Activated effector memory CD4-positive, alpha-beta T cell treated with Interleukin-2 at 50 U/mL for 16 hours (primary cell): ENCODE data around the gene GJD3.
A peak's percentile ranks its signal among the peaks of the same experiment; 100 is the strongest.

Source experiments
- DNase-seq: peaks from one replicate; pipeline ENCODE4 v3.0.0-alpha.2; 2020

GJD3 gene

DNA sequence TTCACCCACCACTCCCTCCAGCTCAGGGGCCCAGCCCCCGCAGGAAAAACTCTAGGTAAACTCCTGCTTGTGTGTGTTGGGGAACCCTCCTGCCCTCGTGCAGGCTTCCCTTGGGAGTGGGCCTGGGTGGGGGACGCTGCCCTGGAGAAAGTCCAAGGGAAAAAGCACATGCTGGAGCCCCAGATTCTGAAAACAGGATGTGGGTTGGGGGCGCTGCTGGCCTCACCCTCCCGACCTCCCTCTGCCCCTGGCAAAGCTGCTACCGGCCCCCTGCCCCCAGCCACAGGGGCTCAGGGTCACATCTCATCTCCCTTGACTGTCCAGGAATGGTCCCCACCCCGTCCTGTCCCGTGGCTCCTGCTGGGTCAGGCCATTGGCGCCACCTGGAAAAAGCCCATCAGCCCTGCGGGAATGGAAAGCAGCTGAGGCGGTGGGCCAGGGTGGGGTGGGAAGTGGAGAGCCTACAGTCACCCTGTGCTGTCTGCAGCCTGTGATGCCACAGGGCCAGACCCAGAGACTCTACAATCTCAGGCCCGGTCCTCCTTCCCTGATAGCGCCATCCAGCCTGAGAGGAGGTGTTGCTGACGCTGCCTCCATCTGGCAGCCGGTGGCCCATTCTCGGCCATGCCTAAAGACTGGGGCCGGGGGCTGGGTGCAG, 2.5 kb upstream of the GJD3 start:
- DNase-seq = no peak

DNA sequence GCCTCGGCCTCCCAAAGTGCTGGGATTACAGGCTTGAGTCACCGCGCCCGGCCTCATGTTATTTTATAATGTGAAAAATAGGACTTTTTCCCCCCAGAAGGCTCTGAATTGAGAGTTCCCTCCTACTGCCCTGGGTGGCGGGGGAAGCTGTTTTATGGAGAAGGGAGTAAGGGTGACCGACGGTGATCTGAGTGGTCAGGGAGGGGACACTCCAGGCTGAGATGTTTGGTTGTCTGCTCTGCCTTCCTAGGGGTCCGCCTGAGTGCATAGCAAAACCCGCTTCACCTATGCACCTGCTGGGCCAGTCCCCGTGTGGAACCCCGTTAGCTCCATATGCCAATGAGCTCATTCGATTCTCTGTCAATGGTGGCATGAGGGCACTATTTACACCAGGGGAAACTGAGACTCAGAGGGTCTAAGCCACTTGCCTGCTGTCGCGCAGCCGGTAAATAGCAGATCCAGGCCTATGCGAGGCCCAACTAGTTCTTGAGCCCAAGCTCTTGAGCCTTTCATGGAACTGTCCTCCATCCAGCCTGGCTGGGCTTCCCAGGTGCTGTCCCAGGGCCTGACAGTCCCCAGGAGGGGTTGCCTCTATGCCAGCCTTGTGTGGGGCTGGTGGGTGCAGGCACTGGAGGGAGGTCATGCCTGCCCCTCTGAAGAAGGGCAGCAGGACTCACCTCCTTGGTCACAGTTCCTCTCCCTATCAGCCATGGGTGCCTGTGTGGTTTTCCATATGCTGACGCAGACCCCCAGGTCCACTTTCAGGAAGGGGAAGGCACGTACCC, 1.7 kb upstream of the GJD3 start:
- DNase-seq = no peak

DNA sequence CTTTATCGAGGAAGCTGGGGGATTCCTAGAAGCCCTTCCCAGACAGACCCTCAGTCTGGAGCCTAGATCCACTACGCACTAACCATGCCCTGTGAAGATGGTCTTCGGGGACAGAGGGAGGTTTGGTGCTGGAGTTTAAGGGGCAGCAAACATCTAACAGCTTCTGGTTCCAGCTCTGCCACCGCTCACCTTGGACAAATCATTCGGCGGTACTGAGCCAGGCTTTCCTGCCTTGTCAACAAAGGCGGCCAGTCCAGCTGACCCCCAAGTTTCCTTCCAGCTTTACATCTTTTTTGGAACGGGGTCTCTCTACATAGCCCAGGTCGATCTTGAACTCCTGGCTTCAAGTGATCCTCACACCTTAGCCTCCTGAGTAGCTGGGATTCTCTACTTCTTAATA, 369 bp upstream of the GJD3 start:
- no peak for DNase-seq

DNA sequence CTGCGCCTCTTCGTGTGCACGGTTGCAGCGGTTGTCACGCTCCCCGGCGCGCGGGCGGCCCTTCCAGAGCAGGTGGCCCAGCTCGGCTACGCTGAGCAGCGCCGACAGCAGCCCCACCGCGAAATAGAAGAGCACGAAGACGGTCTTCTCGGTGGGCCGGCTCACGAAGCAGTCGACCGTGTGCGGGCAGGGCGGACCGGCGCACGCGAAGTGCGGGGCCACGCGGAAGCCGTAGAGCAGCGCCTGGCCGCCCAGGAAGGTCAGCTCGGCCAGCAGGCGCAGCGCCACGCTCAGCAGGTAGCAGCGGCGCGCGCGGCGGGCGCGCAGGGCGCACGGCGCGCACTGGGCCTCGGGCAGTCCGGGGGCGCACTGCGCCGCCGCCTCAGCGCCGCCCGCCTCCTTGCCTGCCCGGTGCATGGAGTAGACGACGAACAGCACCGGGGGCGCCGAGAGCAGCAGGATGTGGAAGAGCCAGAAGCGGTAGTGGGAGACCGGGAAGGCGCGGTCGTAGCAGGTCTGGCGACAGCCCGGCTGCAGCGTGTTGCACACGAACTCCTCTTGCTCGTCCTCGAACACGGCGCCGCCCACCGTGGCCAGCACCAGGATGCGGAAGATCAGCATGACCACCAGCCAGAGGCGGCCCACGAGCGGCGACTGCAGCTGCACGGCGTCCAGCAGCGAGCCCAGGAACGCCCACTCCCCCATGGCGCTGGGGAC, 1.3 kb downstream of the GJD3 start:
- DNase-seq = no peak

DNA sequence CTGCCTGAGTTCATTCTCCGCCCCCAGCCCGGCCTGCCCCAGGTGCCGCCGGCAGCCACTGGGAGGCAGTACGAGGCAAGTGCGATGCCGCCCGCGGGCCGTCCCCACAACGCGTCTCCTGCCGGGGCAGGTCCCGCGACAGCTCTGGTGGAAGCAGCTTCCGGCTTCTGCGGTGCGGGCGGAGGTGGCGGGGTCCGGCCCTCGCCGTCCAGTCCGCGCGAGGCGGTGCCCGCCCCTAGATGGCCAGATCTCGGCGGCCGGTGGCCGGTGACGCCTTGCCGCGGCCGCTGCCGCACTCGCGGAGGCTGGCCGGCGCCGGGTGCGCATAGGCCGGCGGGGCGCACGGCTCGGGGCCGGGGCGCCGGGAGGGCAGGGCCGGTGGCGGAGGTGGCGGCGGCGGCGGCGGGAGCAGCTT, 1.8 kb downstream of the GJD3 start:
- DNase-seq = peak; percentile 70

DNA sequence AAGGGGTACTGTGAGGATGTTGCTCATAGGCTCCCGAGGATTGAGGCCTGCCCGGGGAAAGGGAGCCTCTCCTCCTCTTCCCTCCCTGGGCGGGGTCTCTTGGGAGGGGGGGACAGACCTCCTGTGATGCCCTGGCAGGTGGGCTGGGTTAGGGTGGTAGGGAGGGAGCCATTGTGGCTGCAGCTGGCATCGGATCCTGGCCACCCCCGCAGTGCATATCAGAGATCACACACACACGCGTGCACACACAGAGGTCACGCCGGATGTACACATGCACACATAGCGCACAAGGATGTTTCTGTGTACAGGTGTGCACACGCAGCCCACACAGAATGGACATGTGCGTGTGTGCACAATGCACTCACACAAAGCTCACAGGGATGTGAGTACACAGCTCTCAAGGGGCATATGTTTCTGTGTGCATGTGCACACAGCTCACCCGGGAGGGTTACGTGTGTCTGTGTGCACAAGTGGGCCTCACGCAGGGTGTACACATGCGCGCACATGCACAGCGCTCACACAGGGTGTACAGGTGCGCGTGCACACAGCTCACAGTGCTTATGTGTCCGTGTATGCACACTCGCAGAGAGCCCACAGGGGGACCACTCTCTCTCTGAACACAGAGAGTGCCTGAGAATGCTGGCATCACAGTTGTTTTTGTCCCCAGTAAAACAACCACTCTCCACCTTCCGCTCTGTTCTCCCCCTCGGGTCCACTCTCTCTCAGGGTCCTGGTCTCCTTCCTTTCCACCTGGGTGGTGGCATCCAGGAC, 2.4 kb downstream of the GJD3 start:
- DNase-seq = no peak

DNA sequence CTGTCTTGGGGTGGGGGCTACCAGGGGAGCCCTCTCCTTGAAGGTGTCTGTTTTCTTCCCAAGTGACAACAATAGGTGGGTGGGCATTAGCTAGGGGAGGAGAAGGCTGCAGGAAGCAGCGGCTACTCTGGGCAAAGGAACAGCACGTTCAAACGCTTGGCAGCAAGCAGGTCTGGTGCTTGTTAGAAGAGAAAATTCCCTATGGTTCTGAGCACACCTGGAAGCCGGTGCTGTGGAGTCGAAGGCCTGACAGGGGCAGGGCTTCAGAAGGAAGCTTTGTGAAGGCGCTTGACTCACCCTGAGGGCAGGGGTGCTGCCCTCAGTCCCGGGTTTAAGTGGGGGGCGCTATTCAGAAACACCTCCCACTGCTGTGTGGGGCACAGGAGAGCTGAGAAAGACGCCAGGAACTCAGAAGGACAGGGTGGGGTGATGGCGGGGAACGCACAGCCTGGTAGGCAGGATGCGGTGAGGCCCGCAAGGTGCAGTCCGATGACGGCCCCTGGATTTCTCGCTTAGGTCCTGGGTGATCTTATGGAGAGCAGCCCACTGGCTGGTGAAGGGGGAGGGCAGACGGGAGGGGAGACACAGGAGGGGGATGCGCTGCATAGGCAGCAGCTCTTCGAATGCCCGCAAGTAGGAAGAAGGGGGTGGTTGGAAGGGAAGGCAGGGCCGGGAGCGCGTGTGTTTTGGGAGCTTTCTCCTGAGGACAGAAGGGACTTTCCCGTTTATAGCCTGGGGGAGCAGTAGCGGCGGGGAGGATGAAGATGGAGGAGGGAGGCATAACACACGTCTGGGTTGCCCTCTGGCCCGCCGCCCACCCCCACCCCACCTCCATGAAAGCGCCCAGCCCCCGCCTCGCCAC, 3.2 kb downstream of the GJD3 start:
- DNase-seq = no peak

DNA sequence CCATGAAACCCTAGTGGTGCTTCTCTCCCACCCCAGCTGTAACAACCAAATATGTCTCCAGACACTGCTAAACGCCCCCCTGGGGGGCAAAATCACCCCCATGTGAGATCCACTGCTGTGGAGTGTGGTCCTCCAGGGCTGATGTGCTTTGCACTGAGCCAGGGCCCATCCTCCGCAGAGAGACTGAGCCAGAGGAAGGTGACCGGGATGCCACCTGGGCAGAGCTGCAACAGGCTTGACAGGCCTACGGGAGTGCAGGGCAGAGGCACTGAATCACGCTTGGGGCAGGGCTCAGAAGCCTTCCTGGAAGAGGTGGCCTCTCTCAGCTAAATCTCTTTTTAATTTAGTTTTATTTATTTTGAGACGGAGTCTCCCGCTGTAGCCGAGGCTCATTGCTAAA, 4.4 kb downstream of the GJD3 start:
- DNase-seq = no peak

DNA sequence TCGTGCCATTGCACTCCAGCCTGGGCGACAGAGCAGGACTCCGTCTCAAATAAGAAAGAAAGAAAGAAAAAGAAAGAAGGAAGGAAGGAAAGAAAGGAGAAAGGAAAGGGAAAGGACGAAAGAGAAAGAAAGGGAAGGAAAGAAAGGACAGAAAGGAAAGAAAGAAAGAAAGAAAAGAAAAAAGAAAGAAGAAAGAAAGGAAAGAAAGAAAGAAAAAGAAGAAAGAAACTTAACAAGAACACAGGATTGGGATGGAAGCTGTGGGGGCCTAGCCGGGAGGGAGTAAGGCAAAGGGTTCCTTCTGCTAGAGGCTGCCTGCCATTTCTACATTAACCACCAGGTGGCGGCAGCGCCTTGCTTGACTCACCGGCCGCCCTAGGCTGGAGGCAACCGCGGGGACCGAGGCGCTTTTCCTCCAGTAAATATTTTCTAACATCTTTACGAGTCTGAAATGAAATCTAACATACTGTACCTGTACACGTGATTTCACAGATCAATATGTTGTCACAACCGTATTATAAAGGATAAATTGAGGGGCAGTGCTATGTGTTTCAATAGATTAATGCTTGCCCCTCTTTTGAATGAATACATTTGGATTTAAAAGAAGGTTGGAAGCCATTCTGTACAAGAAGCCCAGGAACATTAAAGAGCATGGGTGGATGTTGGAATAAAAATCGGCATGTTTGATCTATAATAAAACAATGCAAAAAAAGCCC, 6.1 kb downstream of the GJD3 start:
- peak; percentile 80 for DNase-seq

DNA sequence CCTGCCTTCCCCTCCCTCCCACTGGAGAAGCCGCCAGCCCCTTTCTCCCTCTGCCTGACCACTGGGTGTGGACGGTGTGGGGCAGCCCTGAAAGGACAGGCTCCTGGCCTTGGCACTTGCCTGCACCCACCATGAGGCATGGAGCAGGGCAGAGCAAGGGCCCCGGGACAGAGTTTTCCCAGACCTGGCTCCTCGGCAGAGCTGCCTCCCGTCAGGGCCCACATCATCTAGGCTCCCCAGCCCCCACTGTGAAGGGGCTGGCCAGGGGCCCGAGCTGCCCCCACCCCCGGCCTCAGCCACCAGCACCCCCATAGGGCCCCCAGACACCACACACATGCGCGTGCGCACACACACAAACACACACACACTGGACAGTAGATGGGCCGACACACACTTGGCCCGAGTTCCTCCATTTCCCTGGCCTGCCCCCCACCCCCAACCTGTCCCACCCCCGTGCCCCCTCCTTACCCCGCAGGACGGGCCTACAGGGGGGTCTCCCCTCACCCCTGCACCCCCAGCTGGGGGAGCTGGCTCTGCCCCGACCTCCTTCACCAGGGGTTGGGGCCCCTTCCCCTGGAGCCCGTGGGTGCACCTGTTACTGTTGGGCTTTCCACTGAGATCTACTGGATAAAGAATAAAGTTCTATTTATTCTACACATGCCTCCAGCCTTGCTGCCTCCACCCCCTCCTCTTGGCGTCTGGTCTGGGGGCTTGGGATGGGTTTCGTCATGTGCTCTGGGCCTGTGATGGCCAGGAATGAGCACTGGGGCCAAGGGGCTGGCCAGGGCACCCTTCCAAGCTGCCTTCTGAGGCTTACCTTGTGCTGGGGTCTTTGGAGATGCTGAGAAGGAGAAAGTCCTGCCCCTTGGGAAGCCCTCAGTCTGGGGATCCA, 7.3 kb downstream of the GJD3 start:
- no peak for DNase-seq

DNA sequence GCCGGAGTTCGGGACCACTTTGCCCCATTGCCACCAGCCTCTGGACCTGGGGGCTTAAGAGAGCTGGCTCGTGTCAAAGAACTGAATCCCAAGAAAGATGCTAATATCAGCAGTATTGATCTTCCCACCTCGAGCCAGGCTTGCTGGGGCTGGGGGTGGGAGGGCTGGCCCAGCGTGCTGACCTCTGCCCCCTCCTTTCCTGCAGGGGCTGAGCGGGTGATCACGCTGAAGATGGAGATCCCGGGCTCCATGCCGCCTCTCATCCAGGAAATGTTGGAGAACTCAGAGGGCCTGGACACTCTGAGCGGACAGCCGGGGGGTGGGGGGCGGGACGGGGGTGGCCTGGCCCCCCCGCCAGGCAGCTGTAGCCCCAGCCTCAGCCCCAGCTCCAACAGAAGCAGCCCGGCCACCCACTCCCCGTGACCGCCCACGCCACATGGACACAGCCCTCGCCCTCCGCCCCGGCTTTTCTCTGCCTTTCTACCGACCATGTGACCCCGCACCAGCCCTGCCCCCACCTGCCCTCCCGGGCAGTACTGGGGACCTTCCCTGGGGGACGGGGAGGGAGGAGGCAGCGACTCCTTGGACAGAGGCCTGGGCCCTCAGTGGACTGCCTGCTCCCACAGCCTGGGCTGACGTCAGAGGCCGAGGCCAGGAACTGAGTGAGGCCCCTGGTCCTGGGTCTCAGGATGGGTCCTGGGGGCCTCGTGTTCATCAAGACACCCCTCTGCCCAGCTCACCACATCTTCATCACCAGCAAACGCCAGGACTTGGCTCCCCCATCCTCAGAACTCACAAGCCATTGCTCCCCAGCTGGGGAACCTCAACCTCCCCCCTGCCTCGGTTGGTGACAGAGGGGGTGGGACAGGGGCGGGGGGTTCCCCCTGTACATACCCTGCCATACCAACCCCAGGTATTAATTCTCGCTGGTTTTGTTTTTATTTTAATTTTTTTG, 8.5 kb downstream of the GJD3 start:
- DNase-seq = no peak

DNA sequence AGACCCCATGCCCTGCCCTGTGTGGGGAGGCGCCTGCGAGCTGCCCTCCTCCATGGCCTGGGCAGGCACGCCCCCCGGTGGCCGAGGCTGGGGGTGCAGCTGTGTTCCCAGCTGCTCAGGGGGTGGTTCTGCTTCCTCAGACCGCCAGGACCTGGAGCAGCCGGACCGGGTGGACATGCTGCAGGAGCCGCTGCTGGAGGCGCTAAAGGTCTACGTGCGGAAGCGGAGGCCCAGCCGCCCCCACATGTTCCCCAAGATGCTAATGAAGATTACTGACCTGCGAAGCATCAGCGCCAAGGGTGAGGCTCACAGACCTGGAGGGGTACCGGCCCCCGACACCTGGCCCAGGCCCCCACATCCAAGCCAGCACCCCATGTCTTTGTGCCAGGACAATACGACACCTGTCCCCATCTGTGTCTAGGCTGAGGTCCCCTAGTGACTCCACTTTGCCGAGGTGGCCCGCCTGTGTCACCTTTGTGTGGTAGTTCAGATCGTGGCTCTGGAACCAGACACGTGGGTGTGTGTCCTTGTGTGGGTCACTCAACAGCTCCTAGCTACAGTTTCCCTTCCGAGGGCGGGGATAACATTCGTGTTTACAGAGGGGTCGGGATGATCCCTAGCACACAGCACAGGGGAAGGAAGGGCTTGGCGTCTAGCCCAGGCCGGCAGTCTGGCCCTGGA, 9.3 kb downstream of the GJD3 start:
- DNase-seq = peak; percentile 62

DNA sequence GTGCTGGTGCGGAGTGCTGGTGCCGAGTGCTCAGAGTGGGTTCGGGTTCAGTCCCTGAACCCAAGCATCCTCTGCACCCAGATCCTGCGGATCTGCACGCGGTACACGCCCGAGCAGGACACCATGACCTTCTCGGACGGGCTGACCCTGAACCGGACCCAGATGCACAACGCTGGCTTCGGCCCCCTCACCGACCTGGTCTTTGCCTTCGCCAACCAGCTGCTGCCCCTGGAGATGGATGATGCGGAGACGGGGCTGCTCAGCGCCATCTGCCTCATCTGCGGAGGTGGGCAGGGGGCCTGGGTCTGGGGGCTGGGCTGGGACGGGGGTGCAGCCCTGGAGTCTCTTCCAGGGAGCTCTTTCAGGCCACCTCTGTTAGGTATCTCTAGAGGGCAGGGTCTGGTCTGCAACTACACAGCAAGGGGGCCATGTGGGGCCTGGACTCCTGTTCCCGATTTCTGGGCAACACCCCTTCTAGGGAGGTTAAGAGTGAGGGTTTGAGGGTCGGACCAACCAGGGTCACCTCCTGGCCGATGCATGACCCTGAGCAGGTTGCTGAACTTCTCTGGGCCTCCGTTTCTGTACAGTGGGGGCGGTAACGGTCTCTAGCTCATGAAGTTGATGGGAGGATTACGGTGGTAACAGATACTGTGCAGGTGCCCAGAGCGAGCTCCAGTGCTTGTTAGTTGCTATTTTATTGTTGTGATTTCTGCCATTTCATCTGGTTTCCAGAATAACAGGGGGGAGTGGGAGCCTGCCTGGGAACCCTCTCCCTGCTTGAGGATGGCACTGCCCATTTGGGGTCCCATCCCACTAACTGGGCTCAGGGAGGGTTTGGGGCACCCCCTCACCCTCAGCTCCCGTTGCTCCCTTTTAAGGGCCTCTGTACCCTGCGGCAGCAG, 10.1 kb downstream of the GJD3 start:
- DNase-seq = no peak

DNA sequence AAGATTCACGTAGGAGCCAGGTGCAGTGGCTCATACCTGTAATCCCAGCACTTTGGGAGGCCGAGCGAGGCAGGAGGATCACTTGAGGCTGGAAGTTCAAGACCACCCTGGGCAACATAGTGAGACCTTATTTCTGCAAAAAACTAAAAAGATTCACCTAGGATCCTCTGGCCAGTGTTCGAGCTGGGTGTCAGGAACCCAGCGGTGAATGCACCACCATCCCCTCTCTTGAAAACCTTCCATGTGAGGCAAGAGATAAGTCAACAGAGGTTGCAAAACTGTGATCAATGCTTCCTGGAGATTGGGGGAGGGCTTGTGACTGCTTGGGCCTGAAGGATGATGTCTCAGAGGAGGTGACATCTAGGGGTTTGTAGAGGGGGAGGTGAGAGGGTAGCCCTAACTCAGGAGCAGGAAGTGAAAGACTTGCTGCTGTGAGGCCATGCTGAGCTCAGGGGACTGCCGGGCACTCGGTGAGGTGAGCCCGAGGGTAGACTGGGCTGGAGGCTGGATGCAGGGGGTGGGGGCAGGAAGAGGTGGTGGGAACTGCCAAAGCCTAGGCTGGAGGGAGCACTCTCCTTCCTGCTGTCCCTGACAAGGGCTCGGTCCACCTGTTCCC, 11.7 kb downstream of the GJD3 start:
- DNase-seq = no peak

DNA sequence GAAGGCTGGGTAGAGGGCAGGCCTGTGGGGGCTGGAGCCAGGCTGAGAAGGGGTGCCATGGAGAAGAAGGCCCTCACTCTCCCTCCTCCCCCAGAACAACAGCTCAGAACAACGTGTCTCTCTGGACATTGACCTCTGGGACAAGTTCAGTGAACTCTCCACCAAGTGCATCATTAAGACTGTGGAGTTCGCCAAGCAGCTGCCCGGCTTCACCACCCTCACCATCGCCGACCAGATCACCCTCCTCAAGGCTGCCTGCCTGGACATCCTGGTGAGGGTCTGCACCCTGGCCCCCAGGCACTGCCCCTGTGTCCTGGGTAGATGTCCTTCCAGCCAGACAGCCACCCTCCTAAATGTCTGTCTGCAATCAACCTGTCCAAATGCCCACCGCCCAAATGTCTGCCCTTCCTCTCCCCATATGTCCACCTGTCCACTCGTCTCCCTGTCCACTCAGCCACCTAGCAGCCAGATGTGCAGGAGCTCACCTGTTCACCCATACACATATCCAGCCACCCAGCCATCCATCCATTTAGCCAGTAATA, 12.2 kb downstream of the GJD3 start:
- no peak for DNase-seq

DNA sequence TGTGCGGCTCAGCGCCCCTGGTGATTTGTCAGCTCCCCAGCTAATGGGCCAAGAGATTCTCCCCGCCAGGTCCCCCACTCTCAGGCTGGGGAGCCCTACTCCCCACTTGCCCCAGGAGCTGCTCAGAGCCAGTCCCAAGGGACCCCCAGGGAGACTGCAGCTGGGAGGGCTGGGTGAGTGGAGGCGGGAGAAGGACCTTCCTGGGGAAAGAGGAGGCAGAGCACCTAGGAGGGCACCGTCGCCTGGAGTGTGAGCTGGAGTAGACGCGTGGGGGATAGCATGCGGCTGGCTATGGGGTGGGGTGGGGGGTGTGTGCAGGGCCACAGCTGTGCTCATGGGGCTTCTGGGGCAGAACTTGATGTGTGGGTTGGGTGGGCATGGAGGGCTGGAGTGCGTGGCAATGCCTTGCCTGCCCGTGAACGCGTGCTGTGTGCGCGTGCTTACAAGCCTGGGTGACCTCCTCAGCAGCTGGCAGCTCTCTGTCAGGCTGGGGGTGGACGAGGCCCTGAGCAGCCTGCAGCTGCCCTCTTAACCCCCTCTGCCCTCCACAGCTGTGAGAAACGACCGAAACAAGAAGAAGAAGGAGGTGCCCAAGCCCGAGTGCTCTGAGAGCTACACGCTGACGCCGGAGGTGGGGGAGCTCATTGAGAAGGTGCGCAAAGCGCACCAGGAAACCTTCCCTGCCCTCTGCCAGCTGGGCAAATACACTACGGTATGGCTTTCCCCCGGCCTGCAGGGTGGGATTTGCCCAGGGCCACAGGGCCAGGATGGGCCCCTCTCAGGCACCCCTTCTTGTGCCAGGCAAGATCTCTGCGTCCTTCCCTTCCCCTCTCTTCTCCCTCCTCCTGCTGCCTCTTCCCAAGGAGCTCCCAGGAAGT, 12.9 kb downstream of the GJD3 start:
- no peak for DNase-seq
